ENCODE results near the gene NEDD8.
"Not testable (repeated sequence)": the region's sequence is repeated elsewhere in the genome, so short reads cannot be mapped to it uniquely, and the experiment has no call there.

NEDD8 gene

DNA sequence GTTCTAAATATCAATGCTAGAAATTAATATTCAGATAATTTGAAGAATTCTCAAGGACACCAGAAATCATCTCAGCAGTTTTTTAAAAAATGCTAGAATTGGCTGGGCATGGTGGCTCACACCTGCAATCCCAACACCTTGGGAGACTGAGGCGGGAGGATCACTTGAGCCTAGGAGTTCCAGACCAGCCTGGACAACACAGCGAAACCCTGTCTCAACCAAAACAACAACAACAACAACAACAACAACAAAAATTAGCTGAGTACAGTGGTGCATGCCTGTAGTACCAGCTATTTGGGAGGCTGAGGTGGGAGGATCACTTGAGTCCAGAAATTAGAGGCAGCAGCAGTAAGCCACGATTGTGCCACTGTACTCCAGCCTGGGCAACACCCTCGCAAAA lies 13.1 kb downstream of the NEDD8 start:
- DNase-seq: no peak

DNA sequence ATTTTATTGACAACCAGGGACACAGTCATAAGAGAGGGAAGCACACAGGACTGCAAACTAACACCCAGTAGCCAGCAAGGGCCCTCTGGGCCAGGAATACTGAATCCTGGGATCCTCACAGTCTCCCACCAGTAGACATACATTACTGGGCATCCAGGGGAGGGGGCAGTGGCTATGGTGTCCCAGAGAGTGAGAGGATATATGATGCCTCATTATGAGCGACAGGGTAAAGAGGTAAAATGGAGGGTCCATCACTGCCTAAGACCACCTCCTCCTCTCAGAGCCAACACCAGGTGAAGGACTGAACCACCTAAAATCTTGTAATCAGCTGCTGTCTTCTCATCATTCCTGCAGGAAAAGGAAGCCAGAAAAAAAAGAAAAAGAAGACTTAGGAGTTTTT lies 15.3 kb downstream of the NEDD8 start:
- DNase-seq: not testable (repeated sequence)

- DNase-seq: no peak
These were observed 15.8 kb downstream of the NEDD8 start for GRCh38 chr14:24216345-24216699.

DNA sequence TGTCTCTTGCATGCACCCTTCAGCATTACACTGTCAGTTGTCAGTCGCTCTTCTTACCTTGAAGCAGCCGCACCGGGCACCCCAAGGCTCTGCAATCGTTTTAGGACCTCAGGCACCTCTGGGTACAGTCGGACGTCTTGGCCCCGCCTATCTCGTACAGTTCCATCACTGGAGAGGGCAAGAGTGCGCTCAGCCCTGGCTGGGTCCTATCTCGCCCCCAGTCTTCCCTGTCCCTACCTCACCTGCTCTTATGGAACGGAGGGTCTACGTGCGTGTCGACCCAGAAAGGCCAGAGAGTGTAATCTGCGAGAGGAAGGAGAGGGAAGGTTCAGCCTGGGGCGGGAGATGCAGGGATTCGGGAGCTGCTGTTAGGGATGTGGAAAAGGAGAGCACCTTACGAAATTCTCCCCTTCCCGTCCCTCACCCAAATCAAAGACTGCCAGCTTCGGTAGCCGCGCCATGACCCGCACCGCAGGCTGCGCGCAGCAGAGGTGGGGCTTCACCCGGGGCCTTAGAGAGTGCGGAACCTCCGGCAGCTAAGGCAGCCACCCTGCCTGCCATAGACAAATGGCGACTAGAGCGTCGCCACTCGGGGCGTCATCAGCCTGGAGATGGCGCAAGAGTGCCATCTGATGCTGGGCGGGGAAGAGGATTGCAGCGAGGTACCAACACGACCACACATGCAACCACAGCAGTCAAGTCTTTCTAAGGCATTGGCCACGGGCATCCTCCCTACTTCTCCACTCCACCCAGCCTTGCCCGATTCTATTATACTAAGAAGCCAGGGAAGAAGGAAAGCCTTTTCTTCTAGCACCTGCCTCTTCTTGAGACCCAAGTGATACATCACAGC lies 16.4 kb downstream of the NEDD8 start, which contains the start of gene MDP1:
Gene MDP1 (minus strand): TSS at position 572 of the 850 bp plus-strand sequence. CDS start 111 bp downstream, at position 461.
- peak; percentile 52 to 82 (median 66) for DNase-seq

GRCh38 chr14:24213866-24214662 lies 18.1 kb downstream of the NEDD8 start:
- no peak for DNase-seq

DNA sequence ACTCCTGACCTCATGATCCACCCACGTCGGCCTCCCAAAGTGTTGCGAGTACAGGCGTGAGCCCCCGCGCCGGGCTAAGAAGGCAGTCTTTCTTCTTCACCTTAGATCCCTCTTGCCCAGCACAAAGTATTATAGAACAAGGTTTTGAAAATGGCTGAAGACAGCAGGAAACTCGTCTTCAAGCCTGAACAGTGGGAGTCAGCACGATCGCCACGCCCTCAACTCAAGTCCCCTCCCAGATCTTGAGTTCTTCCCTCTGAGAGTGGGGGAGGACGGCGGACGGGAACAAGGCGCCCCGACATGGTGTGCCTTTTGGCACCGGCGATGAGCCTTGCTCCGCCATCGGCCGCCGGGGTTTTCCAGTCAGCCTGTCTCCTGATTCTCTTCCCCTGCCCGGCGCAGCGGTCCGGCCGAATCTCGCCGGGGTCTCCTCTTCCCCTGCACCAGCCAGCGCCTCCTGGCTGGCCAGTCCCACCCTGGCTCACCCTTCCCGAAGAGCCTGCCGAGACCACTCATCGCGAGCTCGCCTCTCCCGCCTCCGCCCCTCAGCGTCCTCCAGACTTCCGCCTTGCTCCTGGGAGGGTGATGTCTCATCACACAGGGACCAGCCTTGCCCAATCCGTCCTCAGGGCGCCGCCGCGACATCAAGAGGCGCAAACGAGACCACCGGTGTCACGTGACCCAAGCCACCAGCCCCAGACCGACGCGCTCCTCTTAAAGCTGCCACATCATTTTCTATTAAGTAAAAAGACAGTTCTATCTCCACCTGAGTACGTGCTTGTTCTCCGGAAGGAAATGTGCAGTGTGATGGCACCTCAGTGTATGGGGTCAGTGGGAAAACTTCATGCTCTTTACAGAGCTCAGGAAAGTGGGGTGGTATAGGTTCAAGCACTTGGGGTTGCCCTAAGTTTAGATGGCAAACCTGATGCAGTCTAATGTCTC lies 19.0 kb downstream of the NEDD8 start, which contains the start of gene CHMP4A:
Gene CHMP4A (minus strand): TSS at position 565 of the 942 bp plus-strand sequence. CDS start 49 bp downstream, at position 516.
- peak; percentile 83 to 92 (median 90) for DNase-seq

DNA sequence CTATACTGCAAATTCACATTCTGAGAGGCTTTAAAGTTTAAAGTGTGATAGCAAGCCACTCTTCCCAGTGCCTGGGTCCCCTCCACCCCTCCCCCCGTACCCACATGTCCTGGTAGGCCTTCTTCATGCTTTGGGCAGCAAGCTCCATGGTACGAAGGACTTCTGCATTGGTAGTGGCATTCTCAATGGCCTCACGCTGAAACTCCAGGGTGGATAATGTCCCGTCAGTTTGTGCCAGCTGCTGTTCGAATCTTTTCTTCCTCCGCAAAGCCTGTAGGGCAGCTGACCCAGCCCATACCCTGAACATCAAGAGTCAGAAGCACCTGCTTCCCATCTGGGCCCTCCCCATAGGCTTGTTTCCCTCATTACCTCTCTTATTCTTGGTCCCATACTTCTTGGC lies 20.9 kb downstream of the NEDD8 start:
- DNase-seq: no peak

GRCh38 chr14:24207625-24208024 lies 24.5 kb downstream of the NEDD8 start:
- no peak for DNase-seq

GRCh38 chr14:24207104-24207551 lies 25.0 kb downstream of the NEDD8 start:
- DNase-seq: no peak

DNA sequence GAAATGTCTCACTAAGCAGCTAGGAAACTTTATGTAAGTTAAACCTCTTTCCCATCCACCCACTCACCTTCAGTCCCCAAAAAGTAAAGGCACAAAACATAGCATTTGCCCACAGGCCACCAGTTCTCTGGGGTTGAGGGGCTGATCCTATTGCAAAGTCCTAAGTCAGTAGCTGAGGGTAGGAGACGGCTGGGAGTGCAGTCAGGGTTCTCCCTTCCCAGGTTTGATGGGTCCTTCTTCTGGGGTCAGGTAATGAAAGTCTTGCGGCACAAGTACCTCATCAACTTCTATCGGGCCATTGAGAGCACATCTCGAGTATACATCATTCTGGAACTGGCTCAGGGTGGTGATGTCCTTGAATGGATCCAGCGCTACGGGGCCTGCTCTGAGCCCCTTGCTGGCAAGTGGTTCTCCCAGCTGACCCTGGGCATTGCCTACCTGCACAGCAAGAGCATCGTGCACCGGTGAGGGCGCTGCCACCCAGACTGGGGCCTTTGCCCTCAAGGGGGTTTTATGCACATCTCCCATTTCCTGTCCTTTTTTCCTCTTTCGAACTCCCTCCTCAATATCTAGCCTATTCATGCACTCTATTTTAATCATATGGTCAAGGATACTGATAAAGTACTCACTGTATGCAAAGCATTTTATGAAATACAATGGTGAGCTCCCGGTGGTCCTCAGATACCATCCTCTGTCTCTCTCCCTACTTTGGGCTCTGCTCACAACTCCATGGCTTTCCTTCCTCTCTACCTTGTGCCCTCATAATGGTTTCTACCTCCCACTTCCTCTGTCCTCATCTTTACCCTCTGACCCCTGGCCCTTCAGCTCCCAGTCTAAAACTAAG lies 25.7 kb downstream of the NEDD8 start:
- DNase-seq: no peak

DNA sequence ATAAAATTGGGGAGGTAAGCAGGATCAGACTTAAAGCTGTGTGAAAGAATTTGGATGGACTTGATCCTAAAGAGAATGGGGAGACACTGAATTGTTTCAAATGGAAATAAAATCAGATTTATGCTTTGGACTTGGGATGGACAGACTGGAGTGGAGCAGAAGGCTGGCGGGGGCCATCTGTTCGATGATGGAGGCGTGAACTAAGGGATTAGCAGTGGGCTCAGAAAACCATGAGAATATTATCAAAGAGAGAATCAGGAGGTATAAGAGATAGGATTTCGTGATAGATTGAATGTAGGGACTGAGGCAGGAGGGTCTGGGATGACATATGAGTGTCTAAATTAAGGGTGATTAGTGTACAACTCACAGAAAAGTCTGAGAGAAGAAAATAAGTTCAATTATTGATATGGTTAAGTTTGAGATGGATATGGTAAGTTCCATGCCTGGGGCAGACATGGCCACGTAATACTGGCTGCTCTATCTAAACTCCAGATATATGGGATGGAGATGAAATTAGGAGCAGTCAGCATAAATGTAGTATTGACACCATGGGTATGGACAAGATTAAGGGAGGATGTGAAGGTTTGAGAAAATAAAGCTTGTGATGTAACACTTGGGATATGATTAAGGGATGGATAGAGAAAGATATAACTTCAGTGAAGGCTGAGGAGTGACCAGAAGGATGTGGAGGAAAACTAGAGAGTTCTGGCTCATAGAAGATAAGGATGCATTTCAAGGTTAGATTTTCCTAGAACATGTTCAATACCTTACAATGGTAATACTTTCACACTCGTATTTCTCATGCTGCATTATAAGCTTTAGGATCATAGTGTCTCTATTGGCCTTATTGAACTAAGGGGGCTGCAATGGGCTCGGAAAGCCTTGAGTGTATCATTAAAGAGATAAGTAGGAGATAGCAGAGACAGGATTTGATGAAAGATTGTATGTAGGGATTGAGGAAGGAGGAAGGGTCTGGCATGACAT lies 27.7 kb downstream of the NEDD8 start:
- DNase-seq: no peak

DNA sequence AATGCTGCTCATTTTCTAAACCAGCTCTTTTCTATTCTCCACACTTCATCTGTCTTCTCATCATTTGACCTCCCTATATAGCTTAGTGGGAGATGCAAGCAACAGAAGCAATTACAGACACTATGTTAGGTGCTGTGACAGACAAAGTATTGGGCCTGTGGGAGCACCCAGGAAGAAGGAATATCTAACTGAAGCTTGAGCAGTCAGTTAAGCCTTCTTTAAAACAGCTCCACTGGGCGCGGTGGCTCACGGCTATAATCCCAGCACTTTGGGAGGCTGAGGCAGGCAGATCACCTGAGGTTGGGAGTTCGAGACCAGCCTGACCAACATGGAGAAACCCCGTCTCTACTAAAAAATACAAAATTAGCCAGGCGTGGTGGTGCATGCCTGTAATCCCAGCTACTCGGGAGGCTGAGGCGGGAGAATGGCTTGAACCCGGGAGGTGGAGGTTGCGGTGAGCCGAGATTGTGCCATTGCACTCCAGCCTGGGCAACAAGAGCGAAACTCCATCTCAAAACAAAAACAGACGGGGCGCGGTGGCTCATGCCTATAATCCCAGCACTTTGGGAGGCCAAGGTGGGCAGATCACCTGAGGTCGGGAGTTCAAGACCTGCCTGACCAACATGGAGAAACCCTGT lies 28.8 kb downstream of the NEDD8 start:
- DNase-seq: not testable (repeated sequence)

DNA sequence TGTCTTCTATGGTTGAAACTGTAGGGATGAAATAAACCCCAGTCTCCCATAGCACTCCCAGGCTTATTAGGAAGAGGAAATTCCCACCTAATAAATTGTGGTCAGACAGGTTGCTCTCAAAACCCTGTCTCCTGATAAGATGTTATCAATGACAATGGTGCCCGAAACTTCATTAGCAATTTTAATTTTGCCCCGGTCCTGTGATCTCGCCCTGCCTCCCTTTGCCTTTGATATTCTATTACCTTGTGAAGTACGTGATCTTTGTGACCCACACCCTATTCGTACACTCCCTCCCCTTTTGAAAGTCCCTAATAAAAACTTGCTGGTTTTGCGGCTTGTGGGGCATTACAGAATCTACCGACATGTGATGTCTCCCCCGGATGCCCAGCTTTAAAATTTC lies 29.6 kb downstream of the NEDD8 start:
- not testable (repeated sequence) for DNase-seq

DNA sequence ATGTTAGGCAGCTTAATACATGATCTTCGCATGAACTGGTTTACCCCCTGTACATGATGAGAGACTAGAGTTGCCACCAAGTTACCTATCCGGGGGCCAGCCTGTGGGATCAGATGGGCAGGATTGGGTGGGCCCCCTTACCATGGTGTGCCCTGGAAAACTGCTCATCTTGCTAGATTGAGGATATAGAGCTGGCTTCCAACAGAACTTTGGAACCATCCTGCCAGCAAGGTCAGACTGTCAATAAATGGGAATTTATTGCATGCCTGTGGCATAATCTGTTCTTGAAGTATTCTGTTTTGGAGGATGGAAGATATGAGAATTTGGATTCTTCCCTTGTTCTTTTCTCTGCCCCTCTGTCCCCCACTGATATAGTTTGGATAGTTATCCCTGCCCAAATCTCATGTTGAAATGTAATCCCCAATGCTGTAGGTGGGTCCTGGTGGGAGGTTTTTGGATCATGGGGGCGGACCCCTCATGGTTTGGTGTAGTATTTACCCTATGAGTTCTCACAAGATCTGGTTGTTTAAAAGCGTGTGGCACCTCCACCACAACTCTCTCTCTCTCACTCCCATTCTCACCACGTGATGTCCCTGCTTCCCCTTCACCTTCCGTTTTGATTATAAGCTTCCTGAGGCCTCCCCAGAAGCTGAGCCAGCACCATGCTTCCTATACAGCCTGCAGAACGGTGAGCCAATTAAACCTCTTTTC lies 33.2 kb downstream of the NEDD8 start:
- DNase-seq: no peak

DNA sequence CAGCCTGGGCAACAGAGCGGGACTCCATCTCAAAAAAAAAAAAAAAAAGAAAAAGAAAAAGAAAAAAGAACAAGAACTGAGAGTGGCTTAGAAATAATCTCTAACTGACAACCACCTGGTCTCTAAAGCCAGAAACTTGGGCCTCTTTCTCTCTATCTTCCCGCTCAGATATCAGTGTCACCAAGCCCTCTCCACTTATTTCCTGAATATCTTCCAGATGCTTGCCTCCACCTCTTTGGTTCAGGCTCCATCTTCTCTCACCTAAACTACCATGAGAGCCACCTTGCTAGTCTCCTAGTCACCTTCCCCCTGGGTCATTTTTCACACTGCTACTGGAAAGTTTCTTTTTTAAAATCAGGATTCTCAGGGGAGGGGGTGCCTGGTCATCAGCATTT lies 35.1 kb downstream of the NEDD8 start:
- DNase-seq: no peak

- DNase-seq: no peak
These were observed 35.8 kb downstream of the NEDD8 start for GRCh38 chr14:24196071-24197055.

DNA sequence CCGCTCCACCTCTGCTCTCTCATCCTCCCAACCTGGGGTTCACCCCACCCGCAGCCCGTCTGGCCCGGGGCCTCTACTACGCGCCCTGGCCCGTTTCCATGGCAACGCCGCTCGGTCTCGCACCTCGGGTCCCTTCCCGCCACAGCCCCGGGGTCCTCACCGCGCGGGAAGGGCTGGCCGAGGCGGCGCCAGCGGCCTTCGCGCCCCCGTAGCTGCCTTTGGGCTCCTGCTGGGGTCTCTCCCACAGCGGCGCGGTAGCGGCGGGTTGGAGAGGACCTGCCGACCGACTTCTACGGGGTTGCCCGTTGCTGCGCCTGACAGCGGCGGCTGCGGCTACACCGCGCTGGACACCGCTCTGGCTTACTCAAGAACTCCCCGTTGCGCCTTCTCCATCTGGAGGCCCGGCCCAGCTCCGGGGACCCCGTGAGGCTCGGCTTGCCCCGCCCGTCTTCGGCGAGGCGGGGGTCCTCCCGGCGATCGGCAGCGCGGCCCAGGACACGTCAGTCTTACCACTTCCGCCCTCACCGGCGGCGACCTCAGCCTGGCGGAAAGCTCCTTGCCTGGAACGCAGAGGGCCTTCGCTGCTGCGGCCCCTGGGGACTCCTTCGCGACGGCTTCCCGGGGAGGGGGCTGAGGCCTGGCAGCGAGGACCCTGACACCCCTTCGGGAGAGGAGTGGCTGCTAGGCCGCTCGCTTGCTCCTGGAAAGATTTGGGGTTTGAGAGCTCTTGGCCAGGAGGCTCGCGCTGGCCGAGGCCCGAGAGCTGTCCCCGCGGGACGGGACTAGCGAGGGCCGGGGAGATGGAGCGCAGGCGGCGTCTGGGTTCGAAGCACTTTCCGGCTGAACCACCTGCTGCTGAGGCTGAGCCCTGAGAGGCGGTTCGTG lies 36.7 kb downstream of the NEDD8 start, which contains the start of gene TM9SF1:
Gene TM9SF1 (minus strand): TSS at position 256 of the 885 bp plus-strand sequence. CDS start 422 bp downstream, outside the sequence.
- peak; percentile 73 to 84 (median 80) for DNase-seq
